ENCODE measurements around the gene TNNT2. TPM values are rescaled to one million over a fixed set of nuclear protein-coding genes. Genes with fewer than 3 reads are reported as not detected.

TNNT2 gene
- total RNA-seq, 1 donor from 2014 or later = 0.17 TPM

DNA sequence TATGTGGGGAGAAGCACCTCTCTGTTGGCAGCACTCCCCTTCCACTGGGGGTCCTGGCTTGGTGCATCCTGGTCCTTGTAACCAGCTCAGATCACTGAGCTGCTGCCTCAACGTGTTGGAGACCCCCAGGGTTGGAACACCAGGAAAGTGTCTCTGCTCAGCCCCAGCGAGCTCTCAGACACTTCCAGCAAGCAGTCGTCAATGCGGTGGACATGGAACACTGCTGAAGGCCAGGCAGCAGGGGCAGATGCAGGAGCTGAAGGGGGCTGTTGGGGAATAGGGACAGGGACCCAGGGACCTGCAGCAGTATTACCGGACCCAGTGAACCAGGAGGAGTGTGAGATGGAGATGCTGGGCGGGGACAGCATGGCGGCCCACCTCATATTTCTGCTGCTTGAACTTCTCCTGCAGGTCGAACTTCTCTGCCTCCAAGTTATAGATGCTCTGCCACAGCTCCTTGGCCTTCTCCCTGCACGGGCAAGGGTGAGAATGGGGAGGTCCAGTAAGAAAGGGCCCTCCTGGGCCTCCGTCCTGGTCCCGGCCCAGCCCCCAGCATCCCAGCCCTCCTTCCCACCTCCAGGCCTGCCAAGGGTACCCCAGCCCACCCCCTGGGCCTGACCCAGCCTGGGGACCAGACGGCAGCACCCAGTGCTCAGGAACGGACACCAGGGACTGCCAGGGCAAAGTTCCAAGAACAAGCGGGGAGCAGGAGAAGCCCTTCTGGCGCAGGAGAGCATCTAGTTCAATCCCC is 16.4 kb downstream of the TNNT2 start:
- H3K4me3 ChIP-seq (ENCODE audit: low read depth, low read length) = no peak overlapping the region
- no peak for DNase-seq (ENCODE audit: low read depth)
- TF ChIP-seq, protein P1, sequence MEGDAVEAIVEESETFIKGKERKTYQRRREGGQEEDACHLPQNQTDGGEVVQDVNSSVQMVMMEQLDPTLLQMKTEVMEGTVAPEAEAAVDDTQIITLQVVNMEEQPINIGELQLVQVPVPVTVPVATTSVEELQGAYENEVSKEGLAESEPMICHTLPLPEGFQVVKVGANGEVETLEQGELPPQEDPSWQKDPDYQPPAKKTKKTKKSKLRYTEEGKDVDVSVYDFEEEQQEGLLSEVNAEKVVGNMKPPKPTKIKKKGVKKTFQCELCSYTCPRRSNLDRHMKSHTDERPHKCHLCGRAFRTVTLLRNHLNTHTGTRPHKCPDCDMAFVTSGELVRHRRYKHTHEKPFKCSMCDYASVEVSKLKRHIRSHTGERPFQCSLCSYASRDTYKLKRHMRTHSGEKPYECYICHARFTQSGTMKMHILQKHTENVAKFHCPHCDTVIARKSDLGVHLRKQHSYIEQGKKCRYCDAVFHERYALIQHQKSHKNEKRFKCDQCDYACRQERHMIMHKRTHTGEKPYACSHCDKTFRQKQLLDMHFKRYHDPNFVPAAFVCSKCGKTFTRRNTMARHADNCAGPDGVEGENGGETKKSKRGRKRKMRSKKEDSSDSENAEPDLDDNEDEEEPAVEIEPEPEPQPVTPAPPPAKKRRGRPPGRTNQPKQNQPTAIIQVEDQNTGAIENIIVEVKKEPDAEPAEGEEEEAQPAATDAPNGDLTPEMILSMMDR (conservative IDR thresholded peaks at IDR 0.05; ENCODE audit: low read depth, low read length) = no peak

DNA sequence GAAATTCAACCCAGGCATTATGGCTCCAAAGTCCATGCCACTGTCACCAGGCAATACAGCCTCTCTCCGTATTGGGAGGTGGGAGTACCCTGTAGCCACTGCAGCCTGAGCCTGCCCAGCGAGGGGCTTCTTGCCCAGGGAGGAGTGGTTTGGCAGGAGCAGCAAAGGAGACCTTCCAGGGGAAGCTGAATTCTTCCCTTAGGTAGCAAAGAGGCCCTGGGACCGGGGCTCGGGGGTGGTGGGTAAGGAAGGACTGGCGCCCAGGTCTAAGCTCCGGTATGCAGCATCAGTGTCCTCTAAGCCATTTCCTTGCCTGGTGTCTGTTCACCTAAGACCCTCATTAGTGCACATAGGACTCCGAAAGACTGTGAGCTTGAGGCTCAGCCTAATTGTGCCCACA is 17.0 kb downstream of the TNNT2 start:
- no peak overlapping the region for H3K4me3 ChIP-seq (ENCODE audit: low read depth, low read length)
- TF ChIP-seq, protein P1 (conservative IDR thresholded peaks at IDR 0.05; ENCODE audit: low read depth, low read length) = no peak
- no peak for DNase-seq (ENCODE audit: low read depth)

DNA sequence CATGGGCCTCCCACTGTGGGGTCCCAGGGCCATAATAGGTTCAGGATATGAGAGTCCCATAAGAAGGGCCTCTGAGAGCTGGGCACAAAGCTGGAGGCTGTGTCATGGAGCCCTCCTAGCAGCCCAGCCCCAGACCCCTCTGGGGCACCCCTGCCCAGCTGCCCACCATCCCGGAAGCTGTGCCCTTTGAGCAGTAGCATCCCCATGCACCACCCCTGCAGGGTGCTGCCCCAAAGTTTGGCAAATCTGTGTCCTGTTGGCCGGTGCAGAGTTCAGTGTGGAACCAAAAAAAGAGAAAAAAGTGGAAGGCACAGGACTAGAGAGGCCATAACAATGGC is 17.6 kb downstream of the TNNT2 start:
- TF ChIP-seq, protein P1 (conservative IDR thresholded peaks at IDR 0.05; ENCODE audit: low read depth, low read length) = no peak
- H3K4me3 ChIP-seq (ENCODE audit: low read depth, low read length) = no peak overlapping the region
- no peak for DNase-seq (ENCODE audit: low read depth)

DNA sequence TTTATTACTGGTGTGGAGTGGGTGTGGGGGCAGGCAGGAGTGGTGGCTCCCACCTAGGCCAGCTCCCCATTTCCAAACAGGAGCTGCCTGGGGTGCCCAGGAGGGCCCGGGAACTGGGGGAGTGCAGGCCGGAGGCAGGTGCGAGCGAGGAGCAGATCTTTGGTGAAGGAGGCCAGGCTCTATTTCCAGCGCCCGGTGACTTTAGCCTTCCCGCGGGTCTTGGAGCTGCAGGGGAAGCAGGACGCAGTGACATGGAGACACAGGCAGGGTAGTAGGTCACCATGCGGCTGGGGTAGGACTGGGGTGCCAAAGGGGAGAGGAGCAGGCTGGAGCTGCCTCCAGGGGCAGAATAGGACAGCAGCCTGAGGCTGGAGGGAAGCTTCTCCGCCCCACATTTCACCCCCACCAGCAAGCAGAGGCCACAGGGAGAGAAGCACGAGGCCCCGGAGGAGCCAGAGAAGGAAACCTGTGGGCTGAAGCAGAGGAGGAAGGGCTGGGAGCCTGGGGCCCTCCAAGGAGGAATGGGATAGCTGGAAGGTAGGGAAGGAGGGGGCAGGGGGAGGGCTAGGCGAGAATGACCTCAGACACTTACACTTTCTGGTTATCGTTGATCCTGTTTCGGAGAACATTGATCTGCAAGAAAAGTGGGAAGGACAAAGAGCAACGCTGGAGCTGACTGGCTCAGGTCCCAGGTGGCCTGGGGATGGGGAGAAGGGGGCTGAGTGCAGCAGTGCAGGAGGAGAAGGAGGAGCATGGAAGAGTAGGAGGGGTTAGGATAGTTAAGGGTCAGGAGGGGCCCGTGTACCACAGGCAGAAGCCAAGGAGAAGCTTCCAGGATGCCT is 18.2 kb downstream of the TNNT2 start:
- TF ChIP-seq, protein P1 (conservative IDR thresholded peaks at IDR 0.05; ENCODE audit: low read depth, low read length) = no peak
- no peak overlapping the region for H3K4me3 ChIP-seq (ENCODE audit: low read depth, low read length)
- no peak for DNase-seq (ENCODE audit: low read depth)

DNA sequence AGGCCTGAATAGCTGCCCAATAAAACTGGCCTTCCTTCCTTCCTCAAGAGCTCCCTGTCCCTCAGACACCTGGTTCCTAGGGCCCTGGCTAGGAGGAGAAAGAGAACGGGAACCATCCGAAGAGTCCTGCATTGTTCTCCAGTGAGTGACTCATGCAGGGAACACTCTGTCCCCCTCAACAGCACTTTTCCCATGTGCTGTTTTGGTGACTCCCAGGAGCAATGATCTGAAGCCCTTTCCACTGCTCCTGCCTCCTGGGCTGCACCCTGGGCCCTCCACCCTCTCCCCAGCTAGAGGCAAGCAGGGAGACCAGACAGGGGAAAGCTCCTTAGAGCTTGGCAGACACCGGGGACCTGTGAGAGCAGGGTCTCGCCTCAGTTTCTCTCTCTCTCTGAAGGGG is 18.9 kb downstream of the TNNT2 start:
- no peak overlapping the region for H3K4me3 ChIP-seq (ENCODE audit: low read depth, low read length)
- TF ChIP-seq, protein P1 (conservative IDR thresholded peaks at IDR 0.05; ENCODE audit: low read depth, low read length) = no peak
- DNase-seq (ENCODE audit: low read depth) = no peak

DNA sequence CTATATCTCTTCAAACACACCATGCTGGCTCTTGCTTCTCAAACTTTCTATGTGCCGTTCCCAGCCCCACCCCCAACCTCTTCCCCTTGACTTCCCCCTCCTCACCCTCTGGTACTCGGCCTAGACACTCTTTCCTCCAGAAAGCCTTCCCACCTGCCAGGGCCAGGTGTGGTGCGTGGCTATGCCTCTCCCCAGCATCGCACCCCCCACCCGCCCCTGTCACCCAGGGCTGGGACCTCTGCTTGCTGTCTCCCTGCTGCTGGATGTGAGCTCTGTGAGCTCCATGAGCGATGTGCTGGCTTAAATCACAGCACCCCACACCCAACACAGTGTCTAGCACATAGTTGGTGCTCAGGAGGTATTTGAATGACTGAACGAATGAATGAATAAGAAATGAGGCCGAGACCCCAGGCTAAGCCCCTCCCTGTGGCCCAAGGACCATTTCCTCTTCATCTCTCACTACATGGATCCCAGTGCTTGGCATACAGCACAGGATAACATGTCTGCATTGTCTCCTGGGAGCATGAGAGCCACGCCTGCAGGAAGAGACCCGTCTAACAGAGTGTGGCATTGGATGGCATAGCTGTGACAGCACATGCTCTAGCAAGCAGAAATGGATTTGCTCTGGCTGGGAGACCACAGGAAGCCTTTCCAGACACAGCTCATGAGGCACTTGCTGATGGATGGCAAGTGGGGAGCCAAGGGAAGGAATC is 19.7 kb downstream of the TNNT2 start:
- DNase-seq (ENCODE audit: low read depth) = no peak
- TF ChIP-seq, protein P1 (conservative IDR thresholded peaks at IDR 0.05; ENCODE audit: low read depth, low read length) = no peak
- no peak overlapping the region for H3K4me3 ChIP-seq (ENCODE audit: low read depth, low read length)
